Activated naive CD8-positive, alpha-beta T cell treated with anti-CD3 and anti-CD28 coated beads, Interleukin-2, amount 10 ng/mL, durations not matched to agents 7 days and 5 days (primary cell): ENCODE results near the gene RUNX3. TPM values are rescaled to one million over a fixed set of nuclear protein-coding genes. Genes with fewer than 3 reads are reported as not detected.

Experiments used
- ATAC-seq: fragments of 150-1000 bp; cut with Tn5 transposase; one replicate; pipeline ENCODE4 v1.10.0; 2021; ENCODE audit warnings: low read depth, moderate library complexity
- POLR2A ChIA-PET: fragments of 350-600 bp; sonication (Branson Sonifier 250); formaldehyde crosslinking; loops from one replicate; lab custom pipeline; 2021; ENCODE audit warnings: antibody characterized with exemption; lab: Charles Lee
- DNase-seq: peaks from one replicate; pipeline ENCODE4 v3.0.0; 2021
- H3K27ac Mint-ChIP-seq: one replicate; pipeline ENCODE4 v1.8.0; 2022; ENCODE audit warnings: mild to moderate bottlenecking, mixed read lengths
- H3K27me3 Mint-ChIP-seq: one replicate; pipeline ENCODE4 v1.8.0; 2022; ENCODE audit warnings: mild to moderate bottlenecking, moderate library complexity, mixed read lengths
- H3K36me3 Mint-ChIP-seq: one replicate; pipeline ENCODE4 v1.8.0; 2021; ENCODE audit warnings: mild to moderate bottlenecking, mixed read lengths
- H3K4me1 Mint-ChIP-seq: one replicate; pipeline ENCODE4 v1.8.0; 2021; ENCODE audit warnings: mixed read lengths
- H3K4me3 Mint-ChIP-seq: one replicate; pipeline ENCODE4 v1.8.0; 2022; ENCODE audit warnings: mild to moderate bottlenecking, moderate library complexity, mixed read lengths
- H3K9me3 Mint-ChIP-seq: one replicate; pipeline ENCODE4 v1.8.0; 2021; ENCODE audit warnings: mixed read lengths
- total RNA-seq, 2 experiments: library from RNA; stranded (reverse); gene quantifications; one replicate each; pipeline ENCODE4 v1.2.3, GENCODE V29; 2021

The RUNX3 gene
- total RNA-seq, 2 experiments from 2014 or later: 172 TPM

DNA sequence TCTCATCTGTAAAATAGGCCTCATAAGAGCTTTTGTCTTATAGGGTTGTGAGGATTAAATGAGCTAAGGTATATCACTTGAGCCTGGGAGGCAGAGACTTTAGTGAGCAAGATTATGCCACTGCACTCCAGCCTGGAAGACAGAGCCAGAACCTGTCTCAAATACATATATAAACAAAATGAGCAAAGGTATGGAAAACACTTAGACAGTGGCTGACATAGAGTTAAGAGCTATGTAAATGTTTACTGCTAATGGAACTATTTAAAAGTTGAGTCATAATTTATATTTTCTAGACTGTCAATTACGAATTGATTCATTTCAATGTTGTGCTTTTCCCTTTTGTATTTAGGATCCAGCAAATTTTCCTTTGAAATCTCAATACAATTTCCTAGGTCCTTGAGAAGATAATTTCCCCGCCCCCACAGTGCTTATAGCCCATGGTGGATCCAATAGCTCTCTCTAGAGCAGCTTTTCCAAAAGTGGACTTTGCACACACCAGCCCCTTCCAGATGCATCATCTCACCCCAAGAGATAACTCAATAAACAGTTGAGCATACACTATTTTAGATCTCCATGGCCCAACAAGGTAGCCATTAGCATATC lies 21.8 kb upstream of the RUNX3 start:
- no peaks in the 10 kb centered on the region for H3K27me3 Mint-ChIP-seq
- DNase-seq (no peak), ATAC-seq (no peak)
- peak overlapping the region; percentile 74 for H3K4me3 Mint-ChIP-seq
- H3K36me3 Mint-ChIP-seq: peaks cover 48% of the 10 kb centered on the region
- peak overlapping the region; percentile 83 for H3K27ac Mint-ChIP-seq
- H3K4me1 Mint-ChIP-seq: peaks cover 81% of the 10 kb centered on the region
- POLR2A ChIA-PET: interaction anchor here (0.6 to 6.5 kb wide), 16 partner anchors 8 to 498 kb away, joined by 3 to 83 read pairs (median 4); partner anchors contain the start of gene RUNX3
- no peaks in the 10 kb centered on the region for H3K9me3 Mint-ChIP-seq

DNA sequence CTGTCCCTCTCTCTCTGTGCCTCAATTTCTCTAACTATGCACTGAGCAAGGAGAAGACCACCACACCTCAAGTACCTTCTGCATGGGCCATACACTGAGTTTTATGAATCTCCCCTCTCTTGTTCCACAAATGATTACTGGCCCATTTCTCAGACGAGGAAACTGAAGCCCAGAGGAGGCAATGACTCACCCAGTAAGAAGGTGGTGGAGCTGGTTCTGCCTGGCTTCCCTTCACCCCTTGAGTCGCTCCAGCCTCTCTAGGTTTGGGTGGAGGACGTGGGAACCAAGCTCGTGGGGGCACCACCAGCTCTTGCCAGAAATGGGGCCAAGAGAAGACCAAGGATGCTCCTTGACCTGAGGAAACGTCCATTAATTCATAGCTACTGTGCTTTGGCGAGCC lies 21.3 kb upstream of the RUNX3 start:
- peak overlapping the region; percentile 67 for H3K27ac Mint-ChIP-seq
- DNase-seq: no peak
- peaks cover 45% of the 10 kb centered on the region for H3K36me3 Mint-ChIP-seq

DNA sequence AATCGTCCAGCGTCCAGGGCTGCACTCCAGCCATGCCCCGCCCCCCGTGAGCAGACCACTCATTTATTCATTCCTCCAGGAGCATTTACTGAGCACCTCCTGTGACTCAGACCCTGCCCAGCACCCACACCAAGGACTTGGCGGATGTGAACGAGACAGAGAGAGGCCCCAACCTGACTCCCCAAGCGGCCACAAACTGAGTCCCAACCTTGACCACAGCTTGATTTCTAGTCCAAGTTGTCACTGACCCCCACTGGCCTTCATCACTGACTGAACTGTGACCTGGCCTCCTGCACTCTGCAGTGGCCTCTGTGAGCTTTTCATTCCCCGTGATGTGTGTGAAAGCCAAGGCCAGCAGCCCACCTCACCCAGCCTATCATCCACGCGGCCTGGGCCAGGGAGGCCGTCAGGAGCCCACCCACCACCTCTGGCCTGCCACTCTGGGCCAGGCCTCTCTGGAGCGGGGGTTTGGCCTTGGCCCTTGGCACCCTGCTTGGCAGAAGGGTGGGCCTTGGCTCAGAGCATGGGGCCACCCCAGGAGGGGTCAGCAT lies 19.3 kb upstream of the RUNX3 start:
- no peak for DNase-seq
- ATAC-seq: no peak
- H3K4me3 Mint-ChIP-seq: no peak overlapping the region
- H3K27me3 Mint-ChIP-seq: no peaks in the 10 kb centered on the region
- peak overlapping the region; percentile 41 for H3K27ac Mint-ChIP-seq
- H3K36me3 Mint-ChIP-seq: peaks cover 40% of the 10 kb centered on the region
- POLR2A ChIA-PET: interaction anchor here (0.9 kb wide), 1 partner anchor 16 kb away, joined by 3 read pairs; no protein-coding TSS in a partner anchor
- peaks cover 74% of the 10 kb centered on the region for H3K4me1 Mint-ChIP-seq
- H3K9me3 Mint-ChIP-seq: no peaks in the 10 kb centered on the region

More for the DNA sequence above, 21.3 kb upstream of the RUNX3 start:
- Mint-ChIP-seq H3K4me1 (peaks cover 81% of the 10 kb centered on the region), H3K9me3 (no peaks in the 10 kb centered on the region), H3K27me3 (no peaks in the 10 kb centered on the region), H3K4me3 (peak overlapping the region; percentile 33)
- no peak for ATAC-seq
- POLR2A ChIA-PET: interaction anchor here (0.9 to 6.5 kb wide), 10 partner anchors 9 to 86 kb away, joined by 3 to 83 read pairs (median 6); no protein-coding TSS in a partner anchor

DNA sequence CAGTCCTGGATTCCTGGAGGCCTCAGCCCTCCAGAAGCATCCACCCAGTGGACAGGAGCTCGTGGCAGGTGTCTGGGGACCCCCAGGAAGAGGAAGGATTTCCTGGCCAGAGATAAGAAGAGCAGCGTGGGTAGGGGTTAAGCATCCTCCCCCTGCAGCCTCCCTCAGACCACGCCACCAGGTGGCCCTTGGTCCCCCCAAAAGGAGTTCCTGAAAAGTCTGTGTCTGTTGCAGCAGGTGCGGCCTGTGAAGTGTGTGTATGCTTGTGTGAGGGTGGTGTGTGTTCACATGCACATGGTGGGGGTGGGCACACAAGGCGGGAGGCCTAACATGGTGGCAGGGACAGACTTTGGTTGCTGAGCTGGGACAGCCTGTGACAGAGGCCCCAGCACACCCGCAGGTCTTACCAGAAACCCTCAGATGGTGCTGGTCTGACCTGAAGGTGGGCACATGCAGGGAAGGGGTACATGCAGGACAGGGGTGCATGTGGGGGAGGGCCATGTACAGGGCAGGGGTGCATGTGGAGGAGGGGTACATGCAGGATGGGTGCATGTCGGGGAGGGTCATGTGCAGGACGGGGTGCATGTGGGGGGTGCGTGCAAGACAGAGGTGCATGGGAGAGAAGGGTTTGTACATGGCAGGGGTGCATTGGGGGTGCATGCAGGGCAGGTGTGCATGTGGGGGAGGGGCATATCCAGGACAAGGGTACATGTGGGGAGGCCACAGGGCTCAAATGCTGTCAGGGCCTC lies 18.2 kb upstream of the RUNX3 start:
- no peaks in the 10 kb centered on the region for H3K27me3 Mint-ChIP-seq
- peaks cover 74% of the 10 kb centered on the region for H3K4me1 Mint-ChIP-seq

DNA sequence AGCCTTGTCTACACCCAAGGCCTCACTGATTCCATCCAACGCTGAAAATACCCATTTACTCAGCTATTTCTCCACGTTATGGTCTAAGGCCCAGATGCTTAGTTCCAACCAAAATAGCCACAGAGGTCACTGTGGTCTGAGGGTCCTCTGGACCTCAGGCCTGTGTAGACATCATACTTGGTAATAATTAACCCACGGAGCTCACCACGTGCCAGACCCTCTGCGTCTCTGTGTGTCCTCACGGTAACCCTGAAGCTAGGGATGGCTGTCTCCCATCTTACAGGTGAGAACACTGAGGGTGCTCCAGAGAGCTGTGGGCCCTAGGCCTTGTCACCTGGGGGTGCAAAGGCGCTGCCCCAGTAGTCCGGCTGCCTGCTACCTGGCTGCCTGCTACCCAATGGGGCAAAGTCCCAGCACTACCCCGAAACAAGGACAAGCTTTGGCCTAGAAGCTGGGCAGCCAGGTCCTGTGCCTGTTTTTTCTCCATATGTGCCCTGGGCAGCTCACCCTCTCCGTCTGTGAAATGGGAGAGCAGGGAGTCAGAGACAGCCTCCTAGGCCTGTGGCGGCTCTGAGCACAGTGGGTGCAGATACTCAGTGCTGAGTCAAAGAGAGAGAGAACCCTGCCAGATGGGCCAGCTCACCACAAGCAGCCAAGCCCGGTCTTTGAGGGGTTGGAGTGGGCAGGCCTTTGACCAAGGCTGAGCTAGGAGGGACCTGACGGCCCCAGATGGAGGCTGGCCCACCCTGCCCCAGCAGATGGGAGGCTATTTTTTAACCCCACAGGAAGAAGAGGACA lies 17.0 kb upstream of the RUNX3 start:
- no peak for ATAC-seq
- Mint-ChIP-seq H3K27me3 (no peaks in the 10 kb centered on the region), H3K4me3 (no peak overlapping the region), H3K9me3 (no peaks in the 10 kb centered on the region), H3K27ac (peak overlapping the region; percentile 78), H3K4me1 (peaks cover 72% of the 10 kb centered on the region), H3K36me3 (peaks cover 33% of the 10 kb centered on the region)
- DNase-seq: no peak
- POLR2A ChIA-PET: interaction anchor here (0.7 to 1.3 kb wide), 7 partner anchors 9 to 152 kb away, joined by 3 to 6 read pairs (median 3); partner anchors contain the start of gene RUNX3

More for the DNA sequence above, 18.2 kb upstream of the RUNX3 start:
- H3K27ac Mint-ChIP-seq: peak overlapping the region; percentile 78
- POLR2A ChIA-PET: interaction anchor here (0.8 to 1.3 kb wide), 3 partner anchors 8 to 20 kb away, joined by 3 read pairs; no protein-coding TSS in a partner anchor
- no peaks in the 10 kb centered on the region for H3K9me3 Mint-ChIP-seq
- peak overlapping the region; percentile 58 for H3K4me3 Mint-ChIP-seq
- peaks cover 36% of the 10 kb centered on the region for H3K36me3 Mint-ChIP-seq
- no peak for ATAC-seq
- DNase-seq: no peak

DNA sequence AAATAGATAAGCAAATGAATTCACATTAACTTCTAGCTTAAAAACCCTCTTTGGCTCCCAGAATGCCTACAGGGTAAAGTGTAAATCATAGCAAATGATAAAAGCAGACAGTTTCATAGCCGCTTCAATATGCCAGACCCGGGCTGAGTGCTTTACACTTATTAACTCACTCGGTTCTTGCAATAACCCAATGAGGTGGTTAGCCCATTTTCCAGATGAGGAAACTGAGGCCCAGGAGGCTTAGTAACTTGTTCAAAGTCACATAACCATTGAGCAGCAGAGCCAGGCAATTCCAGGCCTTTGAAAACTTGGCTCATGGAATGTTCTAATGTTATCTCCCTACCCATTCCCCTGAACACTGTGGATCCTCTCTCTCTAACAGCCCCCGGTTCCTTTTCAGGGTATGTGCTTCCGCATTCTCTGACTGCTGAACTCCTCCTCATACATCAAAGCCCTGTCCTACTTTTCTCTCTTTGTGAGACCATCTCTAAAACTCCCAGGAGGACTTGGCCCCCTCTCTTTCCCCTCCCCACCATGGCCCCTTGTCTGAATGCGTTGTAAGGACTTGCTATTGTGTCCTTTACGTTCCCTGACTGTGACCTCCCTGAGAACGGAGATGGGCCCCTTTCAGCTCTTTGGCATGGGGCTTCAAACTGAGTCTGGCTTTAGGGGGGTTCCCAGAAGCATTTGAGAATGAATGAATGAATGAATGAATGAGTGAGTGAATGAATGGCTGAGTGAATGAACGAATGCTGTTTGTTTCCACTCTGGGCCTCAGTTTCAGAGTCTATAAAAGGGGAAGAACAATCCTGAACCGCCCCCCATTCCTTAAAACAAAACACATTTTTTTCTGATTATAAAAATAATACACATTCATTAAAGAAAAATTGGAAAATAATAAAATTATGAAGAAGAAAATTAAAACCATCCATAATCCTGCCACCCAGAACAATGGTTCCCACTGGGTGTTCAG lies 15.6 kb upstream of the RUNX3 start:
- Mint-ChIP-seq H3K4me1 (peaks cover 72% of the 10 kb centered on the region), H3K27ac (peak overlapping the region; percentile 10), H3K27me3 (no peaks in the 10 kb centered on the region), H3K9me3 (no peaks in the 10 kb centered on the region), H3K4me3 (no peak overlapping the region), H3K36me3 (peaks cover 29% of the 10 kb centered on the region)
- POLR2A ChIA-PET: no interaction called here
- ATAC-seq: no peak
- no peak for DNase-seq

DNA sequence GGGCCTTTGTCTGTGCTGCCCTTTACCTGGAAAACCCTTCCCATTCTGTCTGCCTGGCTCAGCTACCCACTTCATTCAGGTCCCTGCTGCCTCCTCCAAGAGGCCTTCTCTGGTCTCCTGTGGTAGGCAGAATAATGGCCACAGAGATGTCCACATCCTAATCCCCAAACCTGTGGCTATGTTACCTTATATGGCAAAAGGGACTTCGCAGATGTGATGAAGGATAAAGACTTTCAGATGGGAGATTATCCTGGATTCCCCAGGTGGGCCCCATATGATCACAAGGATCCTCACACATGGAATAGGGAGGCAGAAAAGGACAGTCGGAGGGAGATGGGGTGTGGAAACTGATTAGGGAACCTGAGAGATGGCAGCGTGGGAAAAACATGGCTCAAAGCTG lies 14.2 kb upstream of the RUNX3 start:
- POLR2A ChIA-PET: interaction anchor here (0.6 to 0.9 kb wide), 2 partner anchors 8 to 68 kb away, joined by 3 read pairs; no protein-coding TSS in a partner anchor
- peak overlapping the region; percentile 21 for H3K4me3 Mint-ChIP-seq

DNA sequence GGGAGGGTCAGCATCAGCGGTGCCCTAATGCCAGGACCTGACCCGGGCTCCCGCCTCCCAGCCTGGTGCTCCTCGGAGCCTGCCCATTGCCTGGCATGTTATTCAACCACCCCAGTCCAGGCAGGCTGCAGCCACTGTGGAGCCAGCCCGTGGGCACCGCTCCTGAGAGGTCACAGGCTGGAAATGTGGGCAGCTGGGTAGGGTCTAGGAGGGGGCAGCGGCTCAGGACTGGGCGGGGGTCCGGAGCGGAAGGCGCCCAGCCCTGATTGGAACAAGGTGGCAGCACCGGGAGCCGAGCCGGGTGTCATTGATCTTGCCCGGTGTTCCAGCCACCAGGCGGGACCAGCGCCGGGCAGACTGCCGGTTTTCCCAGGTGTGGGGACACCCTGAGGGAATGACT lies 12.7 kb upstream of the RUNX3 start:
- DNase-seq (no peak), ATAC-seq (no peak)
- Mint-ChIP-seq H3K4me1 (peaks cover 64% of the 10 kb centered on the region), H3K9me3 (no peaks in the 10 kb centered on the region), H3K36me3 (peaks cover 25% of the 10 kb centered on the region), H3K4me3 (no peak overlapping the region), H3K27ac (peak overlapping the region; percentile 19), H3K27me3 (no peaks in the 10 kb centered on the region)
- POLR2A ChIA-PET: interaction anchor here (0.7 kb wide), 1 partner anchor 84 kb away, joined by 3 read pairs; no protein-coding TSS in a partner anchor

More for the DNA sequence above, 14.2 kb upstream of the RUNX3 start:
- DNase-seq (no peak), ATAC-seq (no peak)
- Mint-ChIP-seq H3K27me3 (no peaks in the 10 kb centered on the region), H3K36me3 (peaks cover 30% of the 10 kb centered on the region), H3K27ac (peak overlapping the region; percentile 31), H3K9me3 (no peaks in the 10 kb centered on the region), H3K4me1 (peaks cover 69% of the 10 kb centered on the region)

DNA sequence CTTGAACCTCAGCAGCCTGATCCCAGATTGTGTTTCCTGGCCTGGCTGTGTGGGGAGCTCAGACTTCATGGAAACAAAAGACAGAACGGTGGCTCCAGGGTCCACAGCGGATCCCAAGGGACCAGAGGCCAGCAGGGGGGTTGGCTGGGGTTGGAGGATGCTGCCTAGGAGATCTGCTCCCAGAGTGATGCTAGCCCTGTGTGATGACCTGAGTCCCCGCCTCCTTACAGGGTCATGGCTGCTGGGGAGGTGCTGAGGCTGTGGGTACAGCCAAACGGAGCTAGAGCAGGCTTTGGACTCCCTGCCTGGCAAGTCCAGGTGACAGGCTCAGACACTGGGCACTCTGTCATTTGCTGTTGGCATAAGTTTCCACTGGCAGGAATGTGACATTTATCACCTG lies 11.5 kb upstream of the RUNX3 start:
- DNase-seq: no peak
- no peak for ATAC-seq
- no peaks in the 10 kb centered on the region for H3K27me3 Mint-ChIP-seq
- peaks cover 61% of the 10 kb centered on the region for H3K4me1 Mint-ChIP-seq
- peaks cover 24% of the 10 kb centered on the region for H3K36me3 Mint-ChIP-seq
- H3K4me3 Mint-ChIP-seq: no peak overlapping the region
- POLR2A ChIA-PET: interaction anchor here (1.2 kb wide), 2 partner anchors 9 to 10 kb away, joined by 4 read pairs; no protein-coding TSS in a partner anchor
- H3K27ac Mint-ChIP-seq: peak overlapping the region; percentile 8
- no peaks in the 10 kb centered on the region for H3K9me3 Mint-ChIP-seq

DNA sequence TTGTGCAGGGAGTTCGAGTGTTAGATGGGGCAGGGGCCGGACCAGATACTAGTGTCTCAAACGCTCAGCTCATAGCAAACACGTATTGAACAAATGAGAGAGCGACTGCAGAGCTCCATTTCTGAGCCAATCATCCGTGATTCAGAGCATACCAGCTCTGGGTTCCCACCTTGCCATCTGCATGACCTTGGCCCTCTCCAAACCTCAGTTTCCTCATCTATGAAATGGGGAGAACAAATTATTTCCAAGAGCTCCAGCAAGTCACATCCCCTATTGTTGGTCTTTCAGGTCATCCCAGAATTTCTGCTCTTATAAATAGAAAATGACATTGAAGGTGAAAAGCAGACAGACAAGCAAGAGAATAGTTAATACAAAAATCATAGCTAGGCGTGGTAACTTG lies 10.2 kb upstream of the RUNX3 start:
- H3K4me1 Mint-ChIP-seq: peaks cover 66% of the 10 kb centered on the region
- no peaks in the 10 kb centered on the region for H3K9me3 Mint-ChIP-seq
- peaks cover 22% of the 10 kb centered on the region for H3K36me3 Mint-ChIP-seq
- ATAC-seq (no peak), DNase-seq (no peak)
- H3K27ac Mint-ChIP-seq: peak overlapping the region; percentile 8
- no peak overlapping the region for H3K4me3 Mint-ChIP-seq
- POLR2A ChIA-PET: interaction anchor here (0.8 to 1.0 kb wide), 3 partner anchors 11 to 93 kb away, joined by 3 to 4 read pairs (median 3); no protein-coding TSS in a partner anchor
- H3K27me3 Mint-ChIP-seq: no peaks in the 10 kb centered on the region

DNA sequence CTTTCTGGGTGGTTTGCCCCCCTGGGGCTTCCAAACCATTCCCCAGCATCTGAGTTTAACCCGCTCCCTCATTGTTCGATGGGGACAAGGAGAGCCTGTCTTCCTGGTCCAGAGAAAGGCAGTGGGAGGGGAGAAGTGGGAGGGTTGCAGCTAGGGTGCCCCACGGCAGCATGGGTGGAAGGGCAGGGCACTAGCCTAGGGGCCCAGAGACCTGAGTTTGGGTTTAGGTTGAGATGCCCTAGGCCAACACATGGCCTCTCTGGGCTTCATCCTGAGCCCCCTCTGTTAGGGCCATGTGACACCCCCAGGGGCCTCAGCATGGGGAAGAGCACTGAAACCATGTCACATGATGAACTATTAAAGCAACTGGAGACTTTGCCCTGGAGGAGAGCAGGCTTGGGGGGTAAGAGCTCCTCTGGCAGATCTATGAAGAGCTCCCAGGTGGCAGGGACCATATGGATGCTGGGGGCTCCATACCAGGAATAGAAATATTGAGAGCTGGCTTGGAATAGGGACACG lies 9.7 kb upstream of the RUNX3 start:
- Mint-ChIP-seq H3K27me3 (no peaks in the 10 kb centered on the region), H3K36me3 (peaks cover 24% of the 10 kb centered on the region), H3K27ac (peak overlapping the region; percentile 8), H3K9me3 (no peaks in the 10 kb centered on the region), H3K4me3 (peak overlapping the region; percentile 17), H3K4me1 (peaks cover 66% of the 10 kb centered on the region)
- POLR2A ChIA-PET: interaction anchor here (1.0 kb wide), 2 partner anchors 10 to 94 kb away, joined by 3 to 4 read pairs; no protein-coding TSS in a partner anchor
- ATAC-seq: no peak
- no peak for DNase-seq
